Measurements from ENCODE around the gene SORL1-AS1.

Gene SORL1-AS1

GRCh38 chr11:121449123-121449522 lies 3.6 kb downstream of the SORL1-AS1 start:
- H3K56ac ChIP-seq (ENCODE audit: insufficient read length, low read depth, low read length): no peak overlapping the region
- no peak overlapping the region for H3K9ac ChIP-seq (ENCODE audit: extremely low read depth, insufficient read length, low read length)
- H3K4ac ChIP-seq (ENCODE audit: low read depth, low read length): no peak overlapping the region
- H4K91ac ChIP-seq (ENCODE audit: insufficient read length, low read depth, low read length): no peak overlapping the region
- peaks cover 9% of the 10 kb centered on the region; the same call in 1 of the 2 replicates for H3K79me2 ChIP-seq (ENCODE audit: insufficient read depth, low read length)
- TF ChIP-seq CTCF (conservative IDR thresholded peaks at IDR 0.05): no peak
- H3K9me3 ChIP-seq (ENCODE audit: control insufficient read depth, low read depth, low read length): no peaks in the 10 kb centered on the region
- H3K27ac Mint-ChIP-seq: no peak overlapping the region
- peaks cover 0 to 2% (median 0%) of the 10 kb centered on the region in 3 experiments; a peak in 1 of 7 replicates for H3K36me3 Mint-ChIP-seq (ENCODE audit: insufficient read depth in 1 of 3, low read depth in 3 of 3)
- peaks cover 8% of the 10 kb centered on the region; the same call in 1 of the 2 replicates for H3K4me1 ChIP-seq (ENCODE audit: insufficient read depth, low read length)
- no peaks in the 10 kb centered on the region for H3K27me3 ChIP-seq (ENCODE audit: insufficient read depth, low read length)
- H3K4me1 Mint-ChIP-seq: peaks cover 50 to 62% of the 10 kb centered on the region in 2 experiments
- no peak overlapping the region for H3K14ac ChIP-seq (ENCODE audit: insufficient read depth, low read length)
- H3K27ac ChIP-seq (ENCODE audit: insufficient read length, low read depth, low read length): no peak overlapping the region
- no peak overlapping the region for H2BK5ac ChIP-seq (ENCODE audit: insufficient read length, low read length)
- no peak overlapping the region for H2BK20ac ChIP-seq (ENCODE audit: low read depth, low read length, poor library complexity, severe bottlenecking)
- H3K4me3 Mint-ChIP-seq: no peak overlapping the region
- no peak overlapping the region for H2AK5ac ChIP-seq (ENCODE audit: insufficient read length, low read length)
- no peak overlapping the region for H3T11ph ChIP-seq (ENCODE audit: low read length)
- H4K5ac ChIP-seq (ENCODE audit: insufficient read length, low read depth, low read length): no peak overlapping the region
- peaks cover 12% of the 10 kb centered on the region for H3K23me2 ChIP-seq (ENCODE audit: insufficient read length, low read depth, low read length, poor library complexity, severe bottlenecking)
- no peak for DNase-seq
- H3K27me3 Mint-ChIP-seq (ENCODE audit: low read depth): peaks cover 13% of the 10 kb centered on the region
- no peaks in the 10 kb centered on the region for H3K9me3 Mint-ChIP-seq
- no peaks in the 10 kb centered on the region for H4K20me1 ChIP-seq (ENCODE audit: control insufficient read depth, insufficient read depth, insufficient read length)
- H3K23ac ChIP-seq (ENCODE audit: insufficient read length, low read depth, low read length): no peak overlapping the region
- no peak overlapping the region for H2BK12ac ChIP-seq (ENCODE audit: insufficient read length, low read depth, low read length)
- H3K4me2 ChIP-seq (ENCODE audit: insufficient read depth, insufficient read length, low read length): no peak overlapping the region
- no peak overlapping the region for H2BK15ac ChIP-seq (ENCODE audit: low read depth, low read length)
- no peak overlapping the region for H2BK120ac ChIP-seq (ENCODE audit: low read depth, low read length, poor library complexity, severe bottlenecking)
- no peak overlapping the region for H4K8ac ChIP-seq (replicated peaks; ENCODE audit: insufficient read length, low read depth, low read length)
- no peak overlapping the region for H2AFZ ChIP-seq (ENCODE audit: low read length)
- WGBS (ENCODE audit: extremely low coverage, insufficient read length, low lambda C conversion rate): no CpG with 5 or more reads among the region's 4 CpGs
- H3K79me1 ChIP-seq (ENCODE audit: insufficient read depth, low read depth, low read length, poor library complexity, severe bottlenecking): no peaks in the 10 kb centered on the region
- no peak overlapping the region for H3K18ac ChIP-seq (ENCODE audit: insufficient read length, low read depth, low read length)
